ENCODE results near the gene RNASE2.
A peak's percentile ranks its signal among the peaks of the same experiment; 100 is the strongest.
"Not testable (repeated sequence)": the region's sequence is repeated elsewhere in the genome, so short reads cannot be mapped to it uniquely, and the experiment has no call there.

RNASE2 gene

GRCh38 chr14:20982646-20983369, 27.5 kb downstream of the RNASE2 start:
- DNase-seq: no peak

GRCh38 chr14:20985650-20986049, 30.4 kb downstream of the RNASE2 start:
- not testable (repeated sequence) for DNase-seq

DNA sequence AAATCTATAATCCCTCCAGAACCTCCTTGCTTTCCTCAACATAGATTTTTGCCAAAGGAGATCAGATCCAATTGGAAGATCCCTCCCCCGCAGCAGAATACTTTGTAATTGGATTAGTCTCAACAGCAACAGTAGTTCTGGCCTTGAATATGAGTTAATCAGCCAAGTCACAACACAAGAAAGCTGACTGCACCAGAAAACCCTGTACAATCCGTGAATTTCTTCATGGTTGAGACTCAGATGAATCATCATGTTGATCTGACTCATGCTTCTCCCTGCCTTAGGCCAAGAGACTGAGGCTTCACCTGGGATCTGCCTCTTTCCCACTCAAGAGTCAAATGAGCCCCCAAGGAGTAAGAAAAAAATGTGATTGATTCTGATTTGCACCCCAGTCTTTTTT, 31.5 kb downstream of the RNASE2 start:
- no peak for DNase-seq

GRCh38 chr14:20988717-20989470, 33.6 kb downstream of the RNASE2 start:
- no peak for DNase-seq

- DNase-seq: no peak
These were observed 34.1 kb downstream of the RNASE2 start for GRCh38 chr14:20989471-20989786.

DNA sequence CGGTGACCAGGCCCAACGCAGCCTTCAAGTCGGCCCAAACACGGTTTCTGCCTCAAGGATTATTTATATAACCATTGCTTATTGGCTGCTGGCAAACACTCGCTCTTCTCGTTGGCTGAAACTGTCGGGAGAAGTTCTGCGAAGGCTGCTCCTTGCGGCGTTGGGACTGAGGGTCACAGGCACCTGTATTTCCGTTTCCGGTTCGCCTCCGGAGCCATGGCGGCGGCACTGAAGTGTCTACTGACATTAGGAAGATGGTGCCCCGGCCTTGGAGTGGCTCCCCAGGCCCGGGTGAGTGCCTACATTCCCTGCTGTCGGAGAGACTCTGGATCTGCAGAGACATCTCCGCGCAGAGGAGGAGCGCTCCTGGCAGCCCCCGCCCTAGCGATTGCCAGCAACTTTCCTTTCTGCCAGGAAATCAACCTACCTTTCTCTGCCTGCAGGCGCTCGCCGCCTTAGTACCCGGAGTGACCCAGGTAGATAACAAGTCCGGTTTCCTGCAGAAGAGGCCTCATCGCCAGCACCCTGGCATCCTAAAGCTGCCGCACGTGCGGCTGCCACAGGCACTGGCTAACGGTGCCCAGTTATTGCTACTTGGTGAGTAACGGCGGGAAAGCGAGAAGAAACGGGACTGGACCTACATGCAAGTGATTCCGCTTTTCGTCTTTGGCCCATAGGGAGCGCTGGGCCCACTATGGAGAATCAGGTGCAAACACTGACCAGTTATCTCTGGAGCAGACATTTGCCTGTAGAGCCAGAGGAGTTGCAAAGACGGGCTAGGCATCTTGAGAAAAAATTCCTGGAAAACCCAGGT, 34.7 kb downstream of the RNASE2 start, which contains the start of gene METTL17:
Gene METTL17, plus strand, starts transcription at position 194 of the 814 bp plus-strand sequence. Its CDS starts 23 bp downstream, at position 217.
- DNase-seq: peak; percentile 85

- no peak for DNase-seq
These were observed 41.2 kb downstream of the RNASE2 start for GRCh38 chr14:20996521-20996920.

DNA sequence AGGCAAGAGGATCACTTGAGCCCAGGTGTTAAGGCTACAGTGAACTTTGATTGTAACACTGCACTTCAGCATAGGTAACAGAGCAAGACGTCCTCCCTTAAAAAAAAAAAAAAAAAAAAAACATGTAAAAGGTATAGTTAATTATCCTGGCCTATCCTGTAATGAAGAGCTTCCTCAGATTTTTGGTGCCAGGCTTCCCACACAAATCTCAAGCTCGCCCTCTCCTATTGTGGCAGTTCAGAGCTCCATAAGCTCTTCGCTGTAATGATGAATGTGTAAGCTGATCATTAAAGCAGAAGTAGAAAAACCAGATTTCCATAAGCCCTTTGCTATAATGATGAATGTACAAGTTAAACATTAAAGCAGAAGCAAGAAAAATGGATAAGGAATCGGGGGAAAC, 41.8 kb downstream of the RNASE2 start:
- no peak for DNase-seq

DNA sequence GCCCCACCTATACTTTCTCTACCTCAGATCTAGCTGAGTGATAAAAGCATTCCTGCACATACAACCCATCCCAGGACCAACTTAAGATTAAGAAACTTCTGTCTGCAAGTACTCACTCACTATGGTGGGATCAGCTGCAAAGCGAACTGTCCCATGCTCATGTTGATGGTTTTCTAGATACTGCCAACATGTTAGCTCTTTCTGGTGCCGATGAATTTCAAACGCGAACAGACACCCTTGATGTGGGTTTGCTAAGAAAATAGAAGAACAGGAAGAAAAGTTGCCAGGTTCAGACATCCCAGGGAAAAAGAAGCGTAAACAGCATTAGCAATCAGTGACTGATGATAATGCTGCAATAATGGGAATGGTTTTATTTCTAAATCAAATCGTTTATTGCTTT, 42.3 kb downstream of the RNASE2 start:
- DNase-seq: no peak

DNA sequence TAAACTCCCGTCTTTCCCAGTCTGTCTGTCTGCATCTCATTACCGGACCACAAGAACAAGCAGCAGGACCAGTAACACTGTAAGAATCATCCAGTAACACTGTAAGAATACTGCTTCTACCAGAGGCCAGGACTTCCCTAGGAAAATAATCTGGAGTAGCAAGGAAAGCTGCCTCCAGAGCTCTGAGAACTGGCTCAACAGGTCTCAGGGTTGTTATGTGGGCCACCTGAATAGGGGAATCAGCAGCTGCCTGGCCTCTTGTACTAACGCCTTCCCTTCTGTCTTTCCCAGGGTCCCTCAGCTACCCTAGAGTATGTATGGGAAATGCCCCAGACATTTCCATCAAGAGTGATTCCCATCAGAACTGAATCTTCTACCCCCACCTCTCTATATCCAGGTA, 42.9 kb downstream of the RNASE2 start:
- DNase-seq: no peak

DNA sequence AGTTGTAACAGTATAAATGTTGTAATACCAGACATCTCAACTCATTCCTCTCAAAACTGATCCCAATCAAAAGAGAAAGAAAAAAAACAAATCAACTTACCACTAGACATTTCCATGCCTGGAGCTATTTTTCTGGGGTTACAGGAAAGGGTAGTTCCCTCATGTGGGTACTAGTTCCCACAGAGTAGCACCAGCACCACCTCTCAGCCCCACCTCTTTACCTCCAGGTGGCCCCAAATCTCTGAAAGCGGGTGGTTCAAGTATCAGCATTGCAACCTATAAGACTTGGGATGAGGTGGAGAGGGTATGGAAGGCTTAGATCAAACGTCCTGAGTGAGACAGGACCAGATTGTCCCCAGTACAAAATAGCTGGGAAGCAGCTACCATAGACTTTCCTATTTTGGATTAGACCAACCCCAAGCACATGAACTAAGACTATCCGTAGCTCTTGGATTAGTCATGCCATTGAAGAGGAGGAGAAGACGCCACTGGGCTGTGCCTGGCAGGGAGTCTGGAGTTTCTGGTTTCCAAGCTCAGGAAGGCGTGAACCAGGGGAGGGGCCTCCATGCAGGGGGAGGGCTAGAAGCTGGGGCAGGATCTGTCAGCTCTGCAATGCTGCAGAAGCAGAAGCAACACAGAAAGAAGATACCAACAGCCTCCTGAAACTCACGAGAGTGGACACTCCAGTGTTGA, 43.5 kb downstream of the RNASE2 start, which contains the start of gene SLC39A2:
Gene SLC39A2, plus strand, starts transcription at position 620 of the 693 bp plus-strand sequence. CDS start 154 bp downstream, outside the sequence.
- DNase-seq: no peak

DNA sequence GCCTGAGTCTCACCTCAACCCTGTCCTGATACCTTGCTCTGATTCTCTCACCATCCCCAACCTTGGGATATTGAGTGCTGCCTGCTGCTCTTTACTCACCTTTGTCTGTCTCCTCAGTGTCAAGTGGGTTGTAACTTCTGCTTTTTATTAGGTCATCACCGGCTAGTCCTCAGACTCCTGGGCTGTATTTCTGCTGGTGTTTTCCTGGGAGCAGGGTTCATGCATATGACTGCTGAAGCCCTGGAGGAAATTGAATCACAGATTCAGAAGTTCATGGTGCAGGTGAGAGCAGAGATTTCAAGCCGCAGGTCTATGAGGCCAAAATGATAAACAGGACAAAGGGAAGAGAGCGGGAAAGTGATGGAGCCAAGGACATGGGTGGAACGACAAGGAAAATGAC, 44.3 kb downstream of the RNASE2 start:
- no peak for DNase-seq

GRCh38 chr14:21001218-21001617, 45.9 kb downstream of the RNASE2 start:
- no peak for DNase-seq

DNA sequence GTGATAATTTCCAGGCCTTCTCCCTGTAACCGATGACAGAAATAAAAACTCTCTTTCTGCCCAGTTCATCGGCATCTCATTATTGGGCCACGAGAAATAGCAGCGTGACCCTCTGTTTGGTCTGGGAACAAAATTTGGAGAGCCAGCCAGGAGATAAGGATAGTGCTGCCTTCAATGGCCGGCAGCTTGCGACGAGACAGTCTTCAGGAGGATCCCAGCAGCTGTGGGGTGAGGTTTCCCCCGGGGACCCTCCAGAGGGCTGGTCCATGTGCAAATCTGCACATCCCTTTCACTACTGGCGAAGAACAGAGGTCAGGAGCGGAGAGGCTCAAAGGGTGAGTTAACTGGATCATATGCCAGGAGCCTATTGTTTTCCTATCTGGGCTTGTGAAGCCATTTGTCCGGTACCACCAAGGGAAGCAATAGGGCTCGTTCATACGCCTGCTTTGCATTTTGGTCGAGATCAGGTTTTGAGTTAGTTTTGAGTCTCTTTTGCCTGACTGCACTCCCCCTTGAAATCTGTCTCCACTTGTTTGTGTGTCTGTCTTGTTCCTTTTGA, 48.6 kb downstream of the RNASE2 start:
- DNase-seq: no peak
